Femur (tissue), 1 donor: ENCODE data around the gene CAP1.

Source experiments
- DNase-seq: peaks from one replicate; pipeline ENCODE4 v3.0.0-alpha.2; 2017

CAP1 gene

GRCh38 chr1:40102038-40102437, 61.5 kb downstream of the CAP1 start:
- DNase-seq = no peak

GRCh38 chr1:40102896-40103295, 62.4 kb downstream of the CAP1 start:
- DNase-seq = no peak

GRCh38 chr1:40105028-40105427, 64.5 kb downstream of the CAP1 start:
- DNase-seq = no peak

- no peak for DNase-seq
Measured at GRCh38 chr1:40107290-40107959, 66.9 kb downstream of the CAP1 start.

- no peak for DNase-seq
Measured at GRCh38 chr1:40110389-40110788, 69.9 kb downstream of the CAP1 start.

GRCh38 chr1:40114400-40114799, 73.9 kb downstream of the CAP1 start:
- no peak for DNase-seq

GRCh38 chr1:40120128-40120527, 79.6 kb downstream of the CAP1 start:
- DNase-seq = no peak
